LNCaP clone FGC (cell line): ENCODE results near the gene CBR3.
"Not testable (repeated sequence)": the region's sequence is repeated elsewhere in the genome, so short reads cannot be mapped to it uniquely, and the experiment has no call there.

Source experiments
- DNase-seq: peaks from one replicate; pipeline ENCODE4 v3.0.0-alpha.2; 2011; ENCODE audit warnings: low read depth
- H3K4me3 ChIP-seq: 2 replicates; pipeline ENCODE4 v1.5.1; 2011; ENCODE audit warnings: mild to moderate bottlenecking, low read depth, low read length, control low read depth
- CTCF ChIP-seq: IDR thresholded peaks from 2 replicates; pipeline ENCODE4 v1.5.1; 2012; ENCODE audit warnings: mild to moderate bottlenecking; ENCODE audit not compliant: control insufficient read depth, insufficient read depth; ENCODE audit errors: extremely low read depth

Gene CBR3

DNA sequence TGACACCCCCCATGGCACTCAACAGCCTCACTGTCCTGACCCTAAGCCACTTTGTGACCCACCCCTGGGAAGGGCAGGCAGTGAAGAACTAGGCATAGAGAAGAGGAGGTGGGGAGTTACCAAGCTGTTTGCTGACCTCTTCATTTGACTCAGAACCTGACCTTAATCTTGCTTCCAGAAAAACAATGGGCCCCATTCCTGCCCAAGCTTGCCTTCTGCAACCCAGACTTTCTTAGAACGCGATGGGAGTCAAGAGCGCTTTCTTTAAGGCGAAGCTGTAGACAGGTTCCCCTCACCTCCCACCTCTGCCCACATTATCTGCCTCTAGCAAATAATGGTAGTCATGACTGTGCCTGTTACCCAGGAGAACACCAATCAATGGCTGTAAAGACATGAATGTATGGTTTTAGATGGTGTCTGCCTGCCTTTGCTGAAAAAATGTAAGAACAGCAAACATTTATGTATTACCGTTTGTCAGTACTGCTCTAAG, 8.2 kb upstream of the CBR3 start:
- TF ChIP-seq CTCF: no peak
- no peak for DNase-seq
- H3K4me3 ChIP-seq: no peak overlapping the region

DNA sequence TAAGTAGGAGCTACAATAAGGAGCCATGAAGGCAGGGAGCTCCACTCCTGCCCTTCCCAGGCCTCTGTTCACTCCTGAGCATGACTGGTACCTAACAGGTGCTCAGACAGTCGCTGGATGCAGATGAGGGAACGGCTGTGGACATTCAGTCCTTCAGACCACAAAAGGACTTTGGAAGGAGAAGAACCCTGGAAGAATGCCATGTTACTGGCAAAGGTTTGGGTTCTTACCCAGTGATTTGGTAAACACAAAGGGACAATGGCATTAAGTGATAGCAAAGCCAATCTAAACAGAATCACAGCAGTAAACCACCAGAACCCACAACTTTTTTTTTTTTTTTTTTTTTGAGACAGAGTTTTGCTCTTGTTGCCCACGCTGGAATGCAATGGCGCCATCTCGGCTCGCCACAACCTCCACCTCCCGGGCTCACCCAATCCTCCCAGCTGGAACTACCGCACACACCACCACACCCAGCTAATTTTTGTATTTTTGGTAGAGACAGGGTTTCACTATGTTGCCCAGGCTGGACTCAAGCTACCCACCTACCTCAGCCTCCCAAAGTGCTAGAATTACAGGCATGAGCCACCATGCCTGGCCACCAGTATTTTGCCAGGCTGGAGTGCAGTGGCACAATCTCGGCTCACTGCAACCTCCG, 7.5 kb upstream of the CBR3 start:
- no peak for TF ChIP-seq CTCF
- no peak overlapping the region for H3K4me3 ChIP-seq
- peak; percentile 95 for DNase-seq

DNA sequence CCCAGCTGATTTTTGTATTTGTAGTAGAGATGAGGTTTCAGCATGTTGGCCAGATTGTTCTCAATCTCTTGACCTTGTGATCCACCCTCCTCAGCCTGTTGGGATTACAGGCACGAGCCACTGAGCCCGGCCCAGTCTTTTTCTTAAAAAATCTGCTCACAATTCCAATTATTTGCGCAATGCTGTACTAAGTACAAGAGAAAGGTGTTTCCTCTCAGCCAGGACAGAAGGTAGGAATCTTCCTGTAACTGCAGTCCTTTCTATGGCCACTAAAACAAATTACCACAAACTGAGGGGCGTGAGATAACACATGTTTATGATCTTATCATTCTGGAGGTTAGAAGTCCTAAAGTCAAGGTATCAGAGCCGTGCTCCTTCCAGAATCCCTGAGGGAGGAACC, 6.9 kb upstream of the CBR3 start:
- no peak for TF ChIP-seq CTCF
- no peak for DNase-seq
- no peak overlapping the region for H3K4me3 ChIP-seq

- TF ChIP-seq CTCF: no peak
- DNase-seq: no peak
- no peak overlapping the region for H3K4me3 ChIP-seq
Observed at GRCh38 chr21:36129219-36129618, 5.7 kb upstream of the CBR3 start.

GRCh38 chr21:36130414-36130762, 4.5 kb upstream of the CBR3 start:
- not testable (repeated sequence) for H3K4me3 ChIP-seq, DNase-seq

DNA sequence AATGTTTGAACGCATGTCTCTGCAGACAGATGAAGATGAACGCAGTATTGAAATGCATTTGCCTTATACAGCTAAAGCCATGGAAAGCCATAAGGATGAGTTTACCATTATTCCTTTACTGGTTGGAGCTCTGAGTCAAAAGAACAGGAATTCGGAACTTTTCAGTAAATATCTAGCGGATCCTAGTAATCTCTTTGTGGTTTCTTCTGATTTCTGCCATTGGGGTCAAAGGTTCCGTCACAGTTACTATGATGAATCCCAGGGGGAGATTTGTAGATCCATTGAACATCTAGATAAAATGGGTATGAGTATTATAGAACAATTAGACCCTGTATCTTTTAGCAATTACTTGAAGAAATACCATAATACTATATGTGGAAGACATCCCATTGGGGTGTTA, 4.0 kb upstream of the CBR3 start:
- not testable (repeated sequence) for DNase-seq, H3K4me3 ChIP-seq

DNA sequence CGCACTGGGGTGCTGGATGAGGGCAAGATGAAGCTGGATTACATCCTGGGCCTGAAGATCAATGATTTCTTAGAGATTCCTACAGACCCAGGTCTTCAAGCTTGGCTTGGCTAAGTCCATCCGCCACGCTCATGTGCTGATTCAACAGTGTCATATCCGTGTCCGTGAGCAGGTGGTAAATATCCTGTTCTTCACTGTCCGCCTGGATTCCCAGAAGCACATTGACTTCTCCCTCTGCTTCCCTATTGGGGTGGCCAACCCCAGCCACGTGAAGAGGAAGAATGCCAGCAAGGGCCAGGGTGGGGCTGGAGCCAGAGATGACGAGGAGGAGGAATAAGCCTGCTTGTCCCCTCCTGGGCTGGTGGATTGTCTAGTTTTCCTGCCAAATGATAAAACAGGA, 2.2 kb upstream of the CBR3 start:
- no peak overlapping the region for H3K4me3 ChIP-seq
- DNase-seq: no peak
- TF ChIP-seq CTCF: no peak

DNA sequence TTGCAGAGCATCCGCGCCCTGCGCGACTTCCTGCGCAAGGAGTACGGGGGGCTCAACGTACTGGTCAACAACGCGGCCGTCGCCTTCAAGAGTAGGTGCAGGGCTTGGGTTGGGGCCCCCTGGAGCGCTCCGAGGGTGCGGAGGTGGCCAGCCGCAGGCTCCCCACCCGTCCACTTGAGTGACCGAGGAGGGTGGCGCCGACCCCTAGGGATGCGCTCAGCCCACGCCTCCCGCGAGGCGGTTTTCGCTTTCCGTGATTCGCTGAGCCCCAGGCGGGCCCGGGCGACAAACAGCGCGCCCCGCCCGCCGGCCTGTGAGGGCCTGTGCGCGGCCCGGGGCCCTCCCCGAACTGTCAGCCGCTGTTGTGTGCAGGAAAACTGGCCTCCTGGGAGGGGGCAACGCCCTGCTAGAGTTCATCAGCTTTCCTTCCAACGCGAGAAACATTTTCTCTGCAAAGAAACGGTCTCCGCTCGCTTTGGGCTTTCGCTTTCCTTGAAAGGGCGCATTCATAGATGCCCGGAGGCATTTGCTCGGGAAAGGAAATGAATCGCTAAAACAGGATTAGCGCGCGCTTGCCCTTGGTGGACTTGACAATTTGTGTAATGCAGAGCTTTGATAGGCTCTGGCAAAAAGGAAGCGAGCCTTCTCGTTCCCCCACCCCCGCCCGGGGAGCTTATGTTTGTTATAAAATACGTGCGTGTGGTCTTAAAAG, 668 bp downstream of the CBR3 start:
- TF ChIP-seq CTCF: no peak
- DNase-seq: no peak
- H3K4me3 ChIP-seq: peak overlapping the region; percentile 56

- DNase-seq: not testable (repeated sequence)
Observed at GRCh38 chr21:36139791-36140190, 4.9 kb downstream of the CBR3 start.

More at GRCh38 chr21:36139791-36140190, 4.9 kb downstream of the CBR3 start:
- H3K4me3 ChIP-seq: not testable (repeated sequence)
